NCI-H345 treated with DMSO at 0.1 percent for 48 hours (cell line): Measurements from ENCODE around the gene MYO1D.
"Not testable (repeated sequence)": the region's sequence is repeated elsewhere in the genome, so short reads cannot be mapped to it uniquely, and the experiment has no call there.

Experiments used
- DNase-seq: peaks from one replicate; lab custom pipeline; 2025; ENCODE audit not compliant: unreplicated experiment; lab: John Stamatoyannopoulos, UW

MYO1D gene

DNA sequence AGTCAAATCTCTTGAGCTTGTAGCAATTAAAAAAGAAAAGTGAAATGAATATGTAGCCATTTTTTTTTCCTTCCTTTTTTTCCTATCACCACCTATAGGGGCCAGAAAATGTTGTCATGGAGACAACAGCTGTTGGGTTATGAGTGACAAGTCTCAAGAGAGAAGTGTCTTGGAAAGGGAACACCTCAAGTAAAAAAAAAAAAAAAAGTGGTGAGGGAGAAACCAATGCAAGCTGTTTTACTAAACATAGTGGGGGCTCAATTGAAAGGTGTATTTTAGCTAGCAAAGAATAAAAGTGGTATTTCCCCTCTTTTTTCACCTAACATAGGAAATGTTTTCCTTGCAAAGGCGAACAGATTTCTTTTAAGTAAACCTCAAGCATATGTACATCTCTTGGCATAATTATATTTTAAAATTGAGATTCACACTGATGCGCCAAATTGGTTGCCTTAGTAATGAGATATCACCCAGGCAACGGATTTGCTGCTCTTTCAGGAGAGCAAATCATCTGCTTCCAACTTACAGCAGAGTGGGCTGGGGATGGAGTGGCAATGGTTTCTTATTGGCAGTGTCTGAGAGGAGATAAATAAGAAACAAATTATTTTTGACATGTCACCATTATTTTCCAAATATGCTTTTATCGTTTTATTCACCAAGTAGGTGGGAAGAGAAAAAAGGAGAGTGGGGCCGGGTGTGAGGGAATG is 183.6 kb downstream of the MYO1D start:
- no peak for DNase-seq

DNA sequence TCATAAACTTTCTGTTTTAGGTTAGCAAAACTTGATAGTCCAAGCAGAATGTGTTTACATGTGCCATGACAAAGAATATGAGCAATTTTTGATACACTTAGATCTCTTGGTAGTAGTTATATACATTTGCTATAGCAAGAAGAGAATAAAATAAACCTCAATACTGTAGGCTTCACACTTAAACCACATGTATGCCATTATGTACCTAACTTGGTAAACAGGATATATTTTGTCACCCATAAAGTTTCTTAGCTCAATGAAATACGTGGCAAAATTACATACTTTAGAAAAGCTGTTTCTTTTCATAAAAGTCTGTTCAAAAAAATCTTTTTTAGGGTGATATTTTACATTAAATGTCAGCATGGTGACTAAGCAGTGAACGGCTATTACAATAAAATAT is 184.7 kb downstream of the MYO1D start:
- DNase-seq, result no peak

DNA sequence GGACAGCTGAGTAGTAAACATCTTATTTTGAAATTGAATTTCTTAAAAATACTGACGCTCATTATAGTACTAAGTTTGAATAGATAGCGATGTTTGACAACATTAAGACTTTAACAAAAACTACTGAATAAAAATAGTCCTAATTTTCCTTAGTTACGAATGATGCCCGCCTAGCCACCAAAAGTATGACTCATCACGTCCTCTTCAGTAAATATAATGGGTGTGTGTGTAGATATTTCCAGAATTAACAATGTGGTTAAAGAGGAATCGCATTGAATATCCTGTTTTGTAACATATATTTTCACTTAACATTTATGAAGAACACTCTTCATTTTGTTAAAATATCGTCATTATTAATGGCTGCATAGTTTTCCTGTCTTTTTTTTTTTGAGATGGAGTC is 187.6 kb downstream of the MYO1D start:
- no peak for DNase-seq

DNA sequence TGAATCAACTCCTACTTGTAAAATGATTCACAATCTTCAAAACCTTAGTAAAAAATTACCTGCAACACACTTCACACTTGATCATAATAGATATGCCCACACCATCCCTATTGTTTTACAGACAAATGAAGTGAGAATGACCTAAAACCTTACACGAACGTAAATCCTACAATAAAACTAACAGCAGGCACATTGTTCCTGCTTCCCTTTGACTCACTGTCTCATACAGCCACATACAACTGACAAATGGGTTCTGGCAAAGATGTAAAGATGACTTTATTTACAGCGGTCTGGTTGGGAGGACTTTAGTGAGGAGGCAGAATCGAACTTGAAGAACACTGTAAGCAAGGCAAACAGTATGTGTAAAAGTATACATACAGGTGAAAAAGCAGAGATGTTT is 188.7 kb downstream of the MYO1D start:
- DNase-seq, result no peak

DNA sequence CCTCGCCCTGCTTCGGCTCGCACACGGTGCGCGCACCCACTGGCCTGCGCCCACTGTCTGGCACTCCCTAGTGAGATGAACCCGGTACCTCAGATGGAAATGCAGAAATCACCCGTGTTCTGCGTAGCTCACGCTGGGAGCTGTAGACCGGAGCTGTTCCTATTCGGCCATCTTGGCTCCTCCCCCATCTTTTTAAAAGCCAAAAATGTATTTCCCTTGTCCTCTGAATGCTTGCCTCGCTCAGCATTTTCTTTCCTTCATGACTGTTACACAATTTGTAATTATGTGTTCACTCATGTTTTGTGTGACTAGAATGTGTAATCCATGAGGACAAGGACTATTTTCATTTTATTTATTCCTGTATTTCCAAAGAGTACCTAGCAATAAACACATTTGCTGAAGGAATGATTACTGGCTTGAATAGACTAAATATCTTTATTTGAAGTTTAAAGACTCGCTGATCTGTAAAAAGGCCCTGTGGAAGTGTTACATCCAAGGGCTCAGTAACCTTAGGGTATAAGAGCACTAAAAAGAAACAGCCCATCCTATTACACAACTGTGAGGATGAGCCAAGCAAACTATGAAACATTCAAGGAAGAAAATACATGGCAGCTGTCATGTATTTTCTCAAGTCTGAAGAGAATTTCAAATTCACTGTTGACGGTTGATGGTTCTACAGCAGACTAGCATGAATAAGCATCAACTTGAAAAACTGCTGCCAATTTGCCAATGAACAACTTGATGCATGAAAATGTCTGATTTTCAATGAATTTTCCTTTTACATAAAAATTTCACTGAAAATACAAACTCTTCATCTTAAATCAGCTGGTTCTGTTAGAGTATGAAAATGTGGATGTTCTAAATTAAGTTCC is 192.6 kb downstream of the MYO1D start:
- no peak for DNase-seq

DNA sequence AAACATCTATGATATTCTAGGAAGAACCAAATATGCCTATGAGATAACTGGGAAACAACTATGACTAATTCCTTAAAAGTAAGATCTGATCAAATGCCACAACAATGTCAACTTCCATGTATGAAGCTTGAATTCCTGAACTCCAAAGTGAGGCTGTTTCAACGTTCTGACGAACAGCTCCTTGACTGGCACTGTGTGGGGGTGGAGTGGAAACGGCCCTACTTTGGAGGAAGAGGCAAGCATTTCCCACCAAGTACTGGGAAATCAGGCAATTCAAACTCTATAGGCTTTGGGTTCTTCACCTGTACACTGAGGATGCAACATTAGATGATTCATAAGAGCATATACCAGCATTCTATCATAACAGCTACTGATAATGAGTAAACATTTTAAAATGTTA is 203.0 kb downstream of the MYO1D start:
- no peak for DNase-seq

- DNase-seq, result no peak
Observed at GRCh38 chr17:32672711-32673110, 204.2 kb downstream of the MYO1D start.

GRCh38 chr17:32671896-32672295 is 205.0 kb downstream of the MYO1D start:
- no peak for DNase-seq

DNA sequence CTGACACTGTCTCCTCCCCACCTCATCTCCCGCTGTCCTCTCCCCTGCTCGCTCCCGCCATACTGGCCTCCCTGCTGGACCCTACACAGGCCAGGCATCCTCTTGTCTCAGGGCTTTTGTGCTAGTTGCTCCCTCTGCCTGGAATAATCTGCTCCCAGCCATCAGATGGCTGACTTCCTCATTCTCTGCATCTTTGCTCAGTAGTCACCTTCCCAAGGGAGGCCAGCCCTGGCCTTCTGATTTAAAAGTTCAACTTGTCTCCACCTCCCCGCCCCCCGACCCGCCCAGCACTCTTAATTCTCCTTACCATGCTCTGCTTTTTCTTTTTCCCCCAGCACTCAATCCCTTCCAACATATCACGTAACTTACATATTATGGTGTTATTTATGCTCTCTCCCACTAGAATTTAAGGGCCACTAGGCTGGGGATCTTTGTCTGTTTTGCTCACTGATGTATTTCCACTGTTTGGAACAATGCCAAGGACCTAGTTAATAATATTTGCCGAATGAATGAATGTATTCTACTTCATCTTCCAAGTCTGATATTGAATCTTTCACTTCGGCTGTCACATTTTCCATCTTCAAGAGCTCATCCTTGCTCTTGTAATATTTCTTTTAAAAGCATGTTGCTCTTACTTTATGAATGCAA is 211.9 kb downstream of the MYO1D start:
- no peak for DNase-seq

- DNase-seq, result no peak
Observed at GRCh38 chr17:32660496-32660985, 216.4 kb downstream of the MYO1D start.

DNA sequence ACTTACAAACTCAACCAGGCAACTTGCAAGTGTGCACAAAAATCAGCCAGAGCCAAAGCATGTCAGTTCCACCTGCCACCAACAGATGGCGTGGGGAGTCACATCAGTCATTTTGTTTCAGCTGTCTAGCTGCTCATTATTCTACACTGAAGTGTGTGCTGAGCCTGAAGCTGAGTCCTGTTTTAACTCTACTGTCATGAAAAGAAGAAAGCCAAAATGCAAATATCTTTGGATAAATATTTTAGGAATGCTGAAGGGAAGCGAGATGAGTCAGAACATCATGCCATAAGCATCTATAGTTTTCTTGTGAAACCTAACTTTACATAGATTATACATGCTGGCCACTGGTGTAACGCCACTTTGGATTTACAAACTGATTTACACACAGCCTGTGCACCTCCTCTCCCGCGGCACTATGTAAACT is 217.5 kb downstream of the MYO1D start:
- peak; percentile 51 for DNase-seq

GRCh38 chr17:32658470-32659418 is 218.2 kb downstream of the MYO1D start:
- DNase-seq, result no peak

GRCh38 chr17:32656886-32657285 is 220.0 kb downstream of the MYO1D start:
- DNase-seq, result no peak

DNA sequence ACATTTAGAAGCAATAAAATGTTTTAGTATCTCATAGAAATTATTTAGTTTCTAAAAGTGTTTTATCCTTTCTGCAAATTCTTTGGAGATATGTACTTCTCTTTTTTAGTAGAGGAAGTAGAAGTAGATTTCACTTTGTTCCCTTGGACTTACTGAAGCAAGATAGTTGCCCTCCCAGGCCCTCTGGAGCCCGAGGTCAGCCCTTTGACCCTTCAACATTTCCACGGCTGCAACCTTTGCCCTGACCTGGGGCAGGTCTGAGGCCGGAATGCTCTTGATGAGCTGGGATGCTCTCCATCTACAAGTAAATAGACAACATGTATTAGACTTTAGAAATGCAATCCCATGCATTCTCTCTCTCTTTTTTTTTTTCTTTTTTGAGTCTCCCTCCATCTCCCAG is 222.6 kb downstream of the MYO1D start:
- DNase-seq, result no peak

- no peak for DNase-seq
Observed at GRCh38 chr17:32651084-32651483, 225.8 kb downstream of the MYO1D start.

- no peak for DNase-seq
Observed at GRCh38 chr17:32648450-32648849, 228.5 kb downstream of the MYO1D start.

DNA sequence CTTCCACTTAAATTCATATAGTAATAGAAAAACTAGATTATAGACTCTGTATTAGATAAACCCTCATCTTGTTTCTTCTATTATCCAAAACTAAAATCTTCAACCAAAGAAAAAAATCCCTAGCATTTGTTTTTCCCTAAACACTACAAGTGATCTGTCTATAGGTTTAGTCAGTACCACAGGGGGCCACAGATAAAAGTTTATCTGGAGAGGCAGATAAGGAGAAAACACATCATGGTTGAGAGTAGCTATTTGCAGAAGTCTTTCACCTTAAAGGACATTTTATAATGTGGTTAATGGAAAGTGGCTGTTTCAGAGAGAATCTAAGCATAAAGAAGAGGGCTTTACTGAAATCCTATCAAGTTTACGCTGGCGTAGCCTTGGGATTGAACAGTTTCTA is 230.0 kb downstream of the MYO1D start:
- no peak for DNase-seq

DNA sequence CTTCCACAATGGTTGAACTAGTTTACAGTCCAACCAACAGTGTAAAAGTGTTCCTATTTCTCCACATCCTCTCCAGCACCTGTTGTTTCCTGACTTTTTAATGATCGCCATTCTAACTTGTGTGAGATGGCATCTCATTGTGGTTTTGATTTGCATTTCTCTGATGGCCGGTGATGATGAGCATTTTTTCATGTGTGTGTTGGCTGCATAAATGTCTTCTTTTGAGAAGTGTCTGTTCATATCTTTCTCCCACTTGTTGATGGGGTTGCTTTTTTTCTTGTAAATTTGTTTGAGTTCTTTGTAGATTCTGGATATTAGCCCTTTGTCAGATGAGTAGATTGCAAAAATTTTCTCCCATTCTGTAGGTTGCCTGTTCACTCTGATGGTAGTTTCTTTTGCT is 235.4 kb downstream of the MYO1D start:
- DNase-seq, result not testable (repeated sequence)

DNA sequence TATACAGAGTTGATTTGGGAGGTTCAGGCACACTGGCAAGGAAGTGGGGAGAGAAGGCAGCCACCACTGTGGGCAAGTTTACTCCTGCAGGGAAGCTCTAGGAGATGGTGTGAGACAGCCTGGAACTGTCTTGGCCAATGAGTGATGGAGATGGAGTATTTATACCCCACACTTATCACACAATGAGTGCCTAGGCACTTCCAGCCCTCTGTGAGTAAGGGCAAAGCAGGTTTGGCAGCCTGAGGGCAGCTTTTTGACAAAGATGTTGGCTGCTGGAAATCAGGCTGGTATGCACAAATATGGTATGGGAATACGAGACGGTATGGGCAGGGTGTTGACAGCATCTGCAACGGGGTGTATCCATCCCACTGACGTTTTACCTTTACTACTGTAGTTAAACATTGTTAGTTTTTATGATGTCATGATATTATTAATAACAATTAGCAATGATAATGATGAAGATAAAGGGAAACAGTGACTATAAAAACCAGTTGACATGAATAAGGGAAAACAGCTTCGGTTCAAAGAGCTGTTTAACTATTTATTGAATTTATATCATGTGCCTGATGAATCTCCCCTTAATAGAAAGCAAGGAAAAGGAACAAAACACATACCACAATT is 240.2 kb downstream of the MYO1D start:
- DNase-seq, result no peak

DNA sequence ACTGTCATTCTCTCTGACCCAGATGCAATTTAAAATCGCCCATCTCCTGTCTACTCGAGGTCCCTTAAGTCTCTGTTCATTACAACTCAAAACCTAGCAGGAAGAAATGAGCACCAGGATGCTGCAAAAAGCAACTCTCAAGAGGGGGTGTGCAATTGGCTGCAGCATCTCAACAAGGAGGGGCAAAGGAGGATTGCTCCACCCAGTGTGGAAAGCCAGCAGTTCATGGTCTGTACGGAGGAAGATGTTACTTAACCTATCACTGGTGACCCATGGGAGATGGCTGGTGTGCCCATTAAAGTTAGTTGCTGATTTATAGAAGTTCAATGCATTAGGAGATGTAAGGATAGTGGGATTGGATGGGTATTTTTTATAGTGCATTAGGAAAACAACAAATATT is 242.8 kb downstream of the MYO1D start:
- no peak for DNase-seq
